ENCODE data around the gene EXOC3L4. TPM values are rescaled to one million over a fixed set of nuclear protein-coding genes. Genes with fewer than 3 reads are reported as not detected.
"Not testable (repeated sequence)": the region's sequence is repeated elsewhere in the genome, so short reads cannot be mapped to it uniquely, and the experiment has no call there.

The EXOC3L4 gene
- total RNA-seq, 1 experiment from 2014 or later, result 1.7 TPM

DNA sequence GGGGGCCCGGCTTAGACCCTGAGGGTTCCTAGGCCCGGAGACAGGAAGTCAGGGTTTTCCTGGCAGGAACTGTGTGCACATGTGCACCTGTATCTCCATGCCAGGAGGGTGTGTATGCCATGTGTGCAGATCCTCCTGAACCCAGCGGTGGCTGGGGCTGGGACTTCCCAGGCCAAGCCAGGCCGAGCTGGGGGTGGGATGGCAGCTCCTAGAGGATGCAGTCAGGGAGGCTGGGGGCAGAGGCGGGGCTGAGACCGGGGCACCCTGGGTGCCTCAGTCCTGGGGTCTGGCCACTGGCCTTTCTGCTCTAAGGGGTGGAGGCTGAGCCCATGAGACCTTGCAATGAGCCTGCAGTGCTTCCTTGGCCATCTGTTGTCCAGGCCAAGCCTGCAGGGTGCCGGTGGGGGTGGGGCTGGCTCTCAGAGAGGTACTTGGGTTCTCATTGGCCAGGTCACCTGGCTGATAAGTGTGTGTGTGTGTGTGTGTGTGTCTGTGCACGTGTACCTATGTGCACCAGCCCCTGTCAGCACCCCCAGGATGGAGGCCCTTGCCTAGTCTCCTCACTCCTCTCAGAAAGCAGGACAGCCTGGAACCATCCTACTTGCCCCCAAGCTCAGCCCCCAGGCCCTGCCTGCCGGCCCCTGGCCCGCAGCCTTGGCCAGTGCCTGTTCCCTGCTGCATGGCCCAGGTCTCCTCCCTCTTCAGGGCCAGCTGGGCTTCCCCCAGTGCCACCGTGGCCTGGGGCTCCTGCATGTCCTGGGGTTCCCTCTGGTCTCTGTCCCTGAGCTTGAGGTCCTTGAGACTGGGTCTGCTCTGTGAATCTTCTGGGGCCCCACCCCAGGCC, 18.1 kb downstream of the EXOC3L4 start:
- CTCF ChIA-PET, result no interaction called here
- no peak overlapping the region for H3K4me3 ChIP-seq
- peaks cover 85% of the 10 kb centered on the region for H3K4me1 ChIP-seq (replicated peaks; ENCODE audit: insufficient read depth)
- H3F3A ChIP-seq (ENCODE audit: insufficient read depth, low read depth), result peaks cover 68% of the 10 kb centered on the region
- TF ChIP-seq EZH2 (IDR thresholded peaks at IDR 0.05; ENCODE audit: low read depth), result no peak
- TF ChIP-seq, protein P1, sequence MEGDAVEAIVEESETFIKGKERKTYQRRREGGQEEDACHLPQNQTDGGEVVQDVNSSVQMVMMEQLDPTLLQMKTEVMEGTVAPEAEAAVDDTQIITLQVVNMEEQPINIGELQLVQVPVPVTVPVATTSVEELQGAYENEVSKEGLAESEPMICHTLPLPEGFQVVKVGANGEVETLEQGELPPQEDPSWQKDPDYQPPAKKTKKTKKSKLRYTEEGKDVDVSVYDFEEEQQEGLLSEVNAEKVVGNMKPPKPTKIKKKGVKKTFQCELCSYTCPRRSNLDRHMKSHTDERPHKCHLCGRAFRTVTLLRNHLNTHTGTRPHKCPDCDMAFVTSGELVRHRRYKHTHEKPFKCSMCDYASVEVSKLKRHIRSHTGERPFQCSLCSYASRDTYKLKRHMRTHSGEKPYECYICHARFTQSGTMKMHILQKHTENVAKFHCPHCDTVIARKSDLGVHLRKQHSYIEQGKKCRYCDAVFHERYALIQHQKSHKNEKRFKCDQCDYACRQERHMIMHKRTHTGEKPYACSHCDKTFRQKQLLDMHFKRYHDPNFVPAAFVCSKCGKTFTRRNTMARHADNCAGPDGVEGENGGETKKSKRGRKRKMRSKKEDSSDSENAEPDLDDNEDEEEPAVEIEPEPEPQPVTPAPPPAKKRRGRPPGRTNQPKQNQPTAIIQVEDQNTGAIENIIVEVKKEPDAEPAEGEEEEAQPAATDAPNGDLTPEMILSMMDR (conservative IDR thresholded peaks at IDR 0.05), result no peak
- no peaks in the 10 kb centered on the region for H3K27me3 ChIP-seq (ENCODE audit: insufficient read depth, low read depth)
- H3K36me3 ChIP-seq (ENCODE audit: low read depth), result no peaks in the 10 kb centered on the region
- intact Hi-C loops (cut with micrococcal nuclease; ENCODE audit: unreplicated experiment), result loop anchor here (1.0 kb wide), 1 partner anchor 222 kb away; the partner anchor contains the start of gene EIF5
- no peaks in the 10 kb centered on the region for H4K20me1 ChIP-seq (ENCODE audit: insufficient read depth)
- DNase-seq, result peak in 1 of 2 experiments; percentile 44
- no peak overlapping the region for H2AFZ ChIP-seq
- BruUV-seq (replicated peaks), result no TSS peak
- peak overlapping the region; percentile 88 for H3K4me2 ChIP-seq
- POLR2A ChIA-PET (ENCODE audit: unreplicated experiment), result no interaction called here
- H3K9me2 ChIP-seq (ENCODE audit: insufficient read depth), result no peaks in the 10 kb centered on the region
- no peaks in the 10 kb centered on the region for H3K79me2 ChIP-seq (ENCODE audit: low read depth)
- peak overlapping the region; percentile 90 for H3K27ac ChIP-seq
- H3K9me3 ChIP-seq (ENCODE audit: insufficient read depth, low read depth), result no peaks in the 10 kb centered on the region

DNA sequence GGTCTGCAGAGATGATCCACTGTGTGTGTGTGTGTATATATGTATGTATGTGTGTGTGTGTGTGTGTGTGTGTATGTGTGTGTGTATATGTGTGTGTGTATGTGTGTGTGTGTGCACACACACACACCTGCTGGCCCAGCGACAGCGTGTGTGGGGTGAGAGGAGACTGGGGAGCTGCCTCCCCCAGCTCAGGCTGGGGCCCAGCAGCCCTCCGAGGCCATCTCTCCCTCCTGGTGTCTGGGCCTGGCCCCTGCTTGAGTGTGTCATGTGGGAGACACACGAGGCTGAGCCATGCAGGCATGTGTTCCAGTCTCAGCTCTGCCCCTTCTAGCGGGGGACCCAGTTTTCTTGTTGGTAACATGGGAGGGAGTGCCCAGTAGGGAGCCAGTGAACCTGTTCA, 18.8 kb downstream of the EXOC3L4 start:
- peaks cover 82% of the 10 kb centered on the region for H3K4me1 ChIP-seq (replicated peaks; ENCODE audit: insufficient read depth)
- H4K20me1 ChIP-seq (ENCODE audit: insufficient read depth), result no peaks in the 10 kb centered on the region
- no peaks in the 10 kb centered on the region for H3K9me3 ChIP-seq (ENCODE audit: insufficient read depth, low read depth)
- intact Hi-C loops (cut with micrococcal nuclease; ENCODE audit: unreplicated experiment), result no loop called here
- H3K4me3 ChIP-seq, result no peak overlapping the region
- no peak for TF ChIP-seq EZH2 (IDR thresholded peaks at IDR 0.05; ENCODE audit: low read depth)
- TF ChIP-seq, protein P1 (conservative IDR thresholded peaks at IDR 0.05), result no peak
- H3F3A ChIP-seq (ENCODE audit: insufficient read depth, low read depth), result peaks cover 66% of the 10 kb centered on the region
- H3K79me2 ChIP-seq (ENCODE audit: low read depth), result no peaks in the 10 kb centered on the region
- no TSS peak for BruUV-seq (replicated peaks)
- CTCF ChIA-PET, result interaction anchor here (0.7 kb wide), 1 partner anchor 463 kb away, joined by 3 read pairs; no protein-coding TSS in a partner anchor
- no peaks in the 10 kb centered on the region for H3K27me3 ChIP-seq (ENCODE audit: insufficient read depth, low read depth)
- no peak overlapping the region for H2AFZ ChIP-seq
- H3K27ac ChIP-seq, result no peak overlapping the region
- POLR2A ChIA-PET (ENCODE audit: unreplicated experiment), result no interaction called here
- H3K36me3 ChIP-seq (ENCODE audit: low read depth), result no peaks in the 10 kb centered on the region
- no peak overlapping the region for H3K4me2 ChIP-seq
- DNase-seq, result no peak
- H3K9me2 ChIP-seq (ENCODE audit: insufficient read depth), result no peaks in the 10 kb centered on the region

DNA sequence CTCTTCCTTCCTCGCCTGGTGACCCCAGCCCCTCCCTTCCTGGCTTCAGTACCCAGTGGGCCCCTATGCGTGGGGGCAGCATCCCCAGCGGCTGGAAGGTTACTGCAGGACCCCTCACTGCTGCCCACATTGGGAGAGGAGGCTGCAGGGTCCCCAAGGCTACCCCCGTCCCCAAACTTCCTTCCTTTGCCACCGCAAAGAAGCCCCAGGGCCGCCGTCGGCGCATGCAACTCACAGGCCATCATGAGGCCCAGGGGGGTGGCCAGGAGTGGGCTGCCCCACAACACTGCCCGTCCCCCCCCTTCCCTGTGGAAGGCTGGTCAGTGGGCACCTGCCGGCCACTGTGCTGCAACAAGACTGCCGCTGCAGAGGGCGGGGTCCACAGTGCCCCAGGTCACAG, 19.2 kb downstream of the EXOC3L4 start:
- TF ChIP-seq, protein P1 (conservative IDR thresholded peaks at IDR 0.05), result no peak
- no peak for TF ChIP-seq EZH2 (IDR thresholded peaks at IDR 0.05; ENCODE audit: low read depth)
- Histone ChIP-seq H3K36me3 (ENCODE audit: low read depth) (no peaks in the 10 kb centered on the region), H3K4me3 (no peak overlapping the region), H3K4me2 (no peak overlapping the region), H3K4me1 (replicated peaks; ENCODE audit: insufficient read depth) (peaks cover 78% of the 10 kb centered on the region), H3K27me3 (ENCODE audit: insufficient read depth, low read depth) (no peaks in the 10 kb centered on the region), H2AFZ (no peak overlapping the region), H3K79me2 (ENCODE audit: low read depth) (no peaks in the 10 kb centered on the region), H3K9me2 (ENCODE audit: insufficient read depth) (no peaks in the 10 kb centered on the region), H3K27ac (no peak overlapping the region), H3F3A (ENCODE audit: insufficient read depth, low read depth) (peaks cover 61% of the 10 kb centered on the region), H4K20me1 (ENCODE audit: insufficient read depth) (no peaks in the 10 kb centered on the region), H3K9me3 (ENCODE audit: insufficient read depth, low read depth) (no peaks in the 10 kb centered on the region)
- DNase-seq, result no peak
- POLR2A ChIA-PET (ENCODE audit: unreplicated experiment), result no interaction called here
- CTCF ChIA-PET, result interaction anchor here (0.7 kb wide), 1 partner anchor 463 kb away, joined by 3 read pairs; no protein-coding TSS in a partner anchor
- intact Hi-C loops (cut with micrococcal nuclease; ENCODE audit: unreplicated experiment), result no loop called here
- BruUV-seq (replicated peaks), result no TSS peak

DNA sequence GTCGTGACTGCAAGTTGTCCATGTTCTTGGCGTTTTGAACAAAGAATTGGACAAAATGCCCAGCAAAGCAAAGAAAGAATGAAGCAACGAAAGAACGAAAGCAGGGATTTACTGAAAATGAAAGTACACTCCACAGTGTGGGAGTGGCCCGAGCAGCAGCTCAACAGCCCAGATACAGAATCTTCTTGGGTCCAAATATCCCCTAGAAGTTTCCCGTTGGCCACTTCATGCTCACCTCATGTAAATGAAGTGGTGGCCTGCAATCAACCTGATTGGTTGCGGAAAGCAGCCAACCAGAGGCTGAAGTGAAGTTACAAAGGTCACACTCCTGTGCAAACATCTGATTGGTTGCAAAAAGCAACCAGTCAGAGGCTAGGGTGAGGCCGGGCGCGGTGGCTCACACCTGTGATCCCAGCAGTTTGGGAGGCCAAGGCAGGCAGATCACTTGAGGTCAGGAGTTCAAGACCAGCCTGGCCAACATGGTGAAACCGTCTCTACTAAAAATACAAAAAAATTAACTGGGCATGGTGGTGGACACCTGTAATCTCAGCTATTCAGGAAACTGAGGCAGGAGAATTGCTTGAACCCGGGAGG, 20.7 kb downstream of the EXOC3L4 start:
- peaks cover 70% of the 10 kb centered on the region for H3K4me1 ChIP-seq (replicated peaks; ENCODE audit: insufficient read depth)
- H3K79me2 ChIP-seq (ENCODE audit: low read depth); H2AFZ ChIP-seq; intact Hi-C loops (cut with micrococcal nuclease; ENCODE audit: unreplicated experiment); POLR2A ChIA-PET (ENCODE audit: unreplicated experiment); H3K36me3 ChIP-seq (ENCODE audit: low read depth); H3K4me3 ChIP-seq; H3K9me2 ChIP-seq (ENCODE audit: insufficient read depth); H3K27ac ChIP-seq; BruUV-seq (replicated peaks); H4K20me1 ChIP-seq (ENCODE audit: insufficient read depth); H3K9me3 ChIP-seq (ENCODE audit: insufficient read depth, low read depth); H3K27me3 ChIP-seq (ENCODE audit: insufficient read depth, low read depth): not testable (repeated sequence)
- peak overlapping the region; percentile 22; the same call in 1 of the 2 replicates for H3K4me2 ChIP-seq
- CTCF ChIA-PET, result interaction anchor here (0.7 kb wide), 1 partner anchor 71 kb away, joined by 4 read pairs; no protein-coding TSS in a partner anchor
- peaks cover 63% of the 10 kb centered on the region for H3F3A ChIP-seq (ENCODE audit: insufficient read depth, low read depth)
- DNase-seq, result peak in 1 of 2 experiments; percentile 40
